Thyroid gland (tissue), 4 donors: Measurements from ENCODE around the gene TBC1D2B.
"Not testable (repeated sequence)": the region's sequence is repeated elsewhere in the genome, so short reads cannot be mapped to it uniquely, and the experiment has no call there.

Experiments used
- CTCF ChIP-seq, 6 experiments: fragments of 200-600 bp in 3 of 6; fragments of 450-650 bp in 3 of 6; sonication (generic) in 3 of 6; IDR thresholded peaks; one replicate each; pipeline ENCODE4 v1.5.1; 2016 to 2019; ENCODE audit warnings: antibody characterized with exemption in 6 of 6, mild to moderate bottlenecking in 2 of 6, inconsistent platforms in 1 of 6, moderate library complexity in 1 of 6
- POLR2A ChIP-seq, 2 donors: fragments of 450-650 bp; IDR thresholded peaks; one replicate each; pipeline ENCODE4 v1.6.1; 2017; ENCODE audit warnings: antibody characterized with exemption in 2 of 2, mild to moderate bottlenecking in 2 of 2, moderate library complexity in 1 of 2

- not testable (repeated sequence) for TF ChIP-seq POLR2A, CTCF (IDR thresholded peaks at IDR 0.05)
Measured at GRCh38 chr15:77993970-77994693, 83.4 kb downstream of the TBC1D2B start.
